ENCODE results near the gene PACS1.
A peak's percentile ranks its signal among the peaks of the same experiment; 100 is the strongest.

PACS1 gene

DNA sequence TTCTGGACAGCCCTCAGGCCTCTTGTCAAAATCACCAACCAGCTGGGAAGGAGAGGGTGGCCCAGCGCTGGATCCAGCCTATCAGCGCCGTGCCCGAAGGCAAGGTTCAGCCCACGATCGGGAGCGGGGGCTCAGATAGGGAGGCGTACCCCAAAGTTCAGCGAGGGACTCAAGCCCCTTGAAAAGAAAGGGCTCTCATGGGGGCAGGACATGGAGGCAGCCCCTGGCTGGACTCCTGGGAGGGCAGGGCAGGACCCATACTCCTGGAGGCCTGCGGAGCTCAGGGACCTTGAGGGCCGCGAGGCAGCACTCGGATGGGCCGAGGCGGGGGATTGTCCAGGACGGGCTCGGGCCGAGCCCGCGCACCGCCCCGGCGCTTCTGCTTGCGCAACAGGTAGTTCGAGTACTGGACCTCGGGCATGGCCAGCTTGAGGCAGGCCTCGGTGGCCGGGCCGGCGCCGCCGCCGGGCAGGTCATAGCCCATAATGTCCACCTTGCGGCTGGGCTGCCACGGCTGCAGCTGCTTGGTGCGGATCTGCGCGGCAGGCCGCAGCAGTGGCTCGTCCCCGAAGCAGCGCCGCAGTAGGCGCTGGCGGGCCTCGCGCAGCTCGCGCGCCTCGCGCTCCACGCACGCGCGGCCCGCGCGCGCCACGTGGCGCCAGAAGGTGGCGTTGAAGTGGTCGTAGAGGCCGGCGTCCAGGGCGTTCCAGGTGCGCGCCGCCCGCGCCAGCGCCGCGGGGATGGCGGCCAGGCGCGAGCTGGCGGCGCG lies 27.7 kb upstream of the PACS1 start:
- TF ChIP-seq, protein P1, sequence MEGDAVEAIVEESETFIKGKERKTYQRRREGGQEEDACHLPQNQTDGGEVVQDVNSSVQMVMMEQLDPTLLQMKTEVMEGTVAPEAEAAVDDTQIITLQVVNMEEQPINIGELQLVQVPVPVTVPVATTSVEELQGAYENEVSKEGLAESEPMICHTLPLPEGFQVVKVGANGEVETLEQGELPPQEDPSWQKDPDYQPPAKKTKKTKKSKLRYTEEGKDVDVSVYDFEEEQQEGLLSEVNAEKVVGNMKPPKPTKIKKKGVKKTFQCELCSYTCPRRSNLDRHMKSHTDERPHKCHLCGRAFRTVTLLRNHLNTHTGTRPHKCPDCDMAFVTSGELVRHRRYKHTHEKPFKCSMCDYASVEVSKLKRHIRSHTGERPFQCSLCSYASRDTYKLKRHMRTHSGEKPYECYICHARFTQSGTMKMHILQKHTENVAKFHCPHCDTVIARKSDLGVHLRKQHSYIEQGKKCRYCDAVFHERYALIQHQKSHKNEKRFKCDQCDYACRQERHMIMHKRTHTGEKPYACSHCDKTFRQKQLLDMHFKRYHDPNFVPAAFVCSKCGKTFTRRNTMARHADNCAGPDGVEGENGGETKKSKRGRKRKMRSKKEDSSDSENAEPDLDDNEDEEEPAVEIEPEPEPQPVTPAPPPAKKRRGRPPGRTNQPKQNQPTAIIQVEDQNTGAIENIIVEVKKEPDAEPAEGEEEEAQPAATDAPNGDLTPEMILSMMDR (IDR thresholded peaks at IDR 0.05), result no peak
- intact Hi-C loops (cut with DNase I; ENCODE audit: low total_unique reads), result no loop called here

DNA sequence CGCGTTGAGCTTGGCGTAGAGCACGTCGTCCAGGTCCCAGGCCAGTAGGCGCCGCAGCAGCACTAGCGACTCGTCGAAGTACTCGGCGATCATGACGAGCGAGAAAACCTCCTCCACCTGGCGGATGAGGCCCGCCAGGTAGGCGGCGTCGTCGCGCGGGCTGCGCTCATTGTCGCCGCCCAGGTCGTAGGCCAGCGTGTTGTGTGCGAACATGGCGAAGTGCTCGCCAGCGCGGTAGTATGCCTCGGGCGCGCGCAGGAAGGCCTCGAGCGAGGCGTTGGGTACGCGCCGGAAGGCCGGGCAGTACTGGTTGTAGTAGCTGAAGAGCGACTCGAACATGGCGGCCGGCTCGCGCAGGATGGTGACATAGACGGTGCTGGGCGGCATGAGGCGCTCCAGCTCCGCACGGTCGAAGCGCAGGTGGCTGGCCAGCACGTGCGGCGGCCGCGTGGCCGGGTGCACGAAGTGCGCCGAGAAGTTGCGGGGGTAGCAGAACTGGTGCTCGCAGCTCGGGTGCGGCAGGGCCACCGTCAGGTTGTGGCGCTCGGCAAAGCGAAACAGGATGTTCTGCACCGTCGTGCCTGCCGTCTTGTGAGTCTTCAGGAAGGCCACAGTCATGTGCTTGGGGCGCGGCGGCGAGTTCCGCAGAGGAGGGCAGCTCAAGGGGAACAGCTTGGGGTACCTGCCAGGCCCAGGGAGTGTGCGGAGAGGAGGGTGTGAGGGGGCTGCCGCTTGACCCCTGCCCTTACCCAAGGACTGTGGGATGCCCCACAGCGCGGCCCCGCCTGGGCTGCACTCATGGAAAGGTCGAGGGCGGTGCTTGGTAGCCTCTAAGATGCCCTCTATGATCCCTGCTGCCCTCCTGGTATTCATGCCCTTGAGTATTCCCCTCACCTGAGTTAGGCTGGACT lies 26.8 kb upstream of the PACS1 start:
- H3K27ac ChIP-seq, result no peak overlapping the region
- no peaks in the 10 kb centered on the region for H3K27me3 ChIP-seq
- intact Hi-C loops (cut with DNase I; ENCODE audit: low total_unique reads), result no loop called here
- H3K9me3 ChIP-seq, result no peaks in the 10 kb centered on the region
- DNase-seq, result no peak
- no peaks in the 10 kb centered on the region for H3K36me3 ChIP-seq
- H3K4me3 ChIP-seq, result no peak overlapping the region
- H3K4me1 ChIP-seq, result peaks cover 0 to 13% (median 11%) of the 10 kb centered on the region in 4 donors
- TF ChIP-seq, protein P1 (IDR thresholded peaks at IDR 0.05), result no peak

More for the DNA sequence above, 27.7 kb upstream of the PACS1 start:
- H3K27me3 ChIP-seq, result no peaks in the 10 kb centered on the region
- peaks cover 0 to 9% (median 6%) of the 10 kb centered on the region in 4 donors for H3K4me1 ChIP-seq
- no peak for DNase-seq
- no peak overlapping the region for H3K4me3 ChIP-seq
- H3K36me3 ChIP-seq, result no peaks in the 10 kb centered on the region
- H3K27ac ChIP-seq, result no peak overlapping the region
- no peaks in the 10 kb centered on the region for H3K9me3 ChIP-seq

DNA sequence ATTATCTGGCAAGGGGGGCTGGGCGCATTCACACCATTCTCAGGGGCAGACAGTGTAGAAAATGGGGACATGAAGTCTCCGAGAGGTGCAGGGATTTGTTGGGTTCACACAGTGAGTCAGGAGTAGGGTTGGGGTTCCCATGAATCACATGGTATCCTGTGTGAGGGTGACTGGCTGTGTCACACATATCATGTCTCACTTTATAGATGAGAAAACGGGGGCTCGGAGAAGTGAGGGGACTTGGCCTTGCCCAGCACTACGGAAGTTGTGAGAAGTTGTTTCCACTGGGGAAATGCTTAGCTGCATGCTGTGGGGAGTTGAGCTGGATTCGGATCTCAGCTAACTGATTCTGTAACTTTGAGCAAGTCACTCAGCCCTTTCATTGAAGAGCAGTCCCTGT lies 25.3 kb upstream of the PACS1 start:
- intact Hi-C loops (cut with DNase I; ENCODE audit: low total_unique reads), result no loop called here
- H3K27ac ChIP-seq, result no peak overlapping the region
- TF ChIP-seq, protein P1 (IDR thresholded peaks at IDR 0.05), result no peak
- peaks cover 0 to 26% (median 19%) of the 10 kb centered on the region in 4 donors for H3K4me1 ChIP-seq
- H3K27me3 ChIP-seq, result peaks cover 0 to 11% of the 10 kb centered on the region in 2 donors
- H3K9me3 ChIP-seq, result no peaks in the 10 kb centered on the region
- no peaks in the 10 kb centered on the region for H3K36me3 ChIP-seq
- H3K4me3 ChIP-seq, result no peak overlapping the region
- no peak for DNase-seq

DNA sequence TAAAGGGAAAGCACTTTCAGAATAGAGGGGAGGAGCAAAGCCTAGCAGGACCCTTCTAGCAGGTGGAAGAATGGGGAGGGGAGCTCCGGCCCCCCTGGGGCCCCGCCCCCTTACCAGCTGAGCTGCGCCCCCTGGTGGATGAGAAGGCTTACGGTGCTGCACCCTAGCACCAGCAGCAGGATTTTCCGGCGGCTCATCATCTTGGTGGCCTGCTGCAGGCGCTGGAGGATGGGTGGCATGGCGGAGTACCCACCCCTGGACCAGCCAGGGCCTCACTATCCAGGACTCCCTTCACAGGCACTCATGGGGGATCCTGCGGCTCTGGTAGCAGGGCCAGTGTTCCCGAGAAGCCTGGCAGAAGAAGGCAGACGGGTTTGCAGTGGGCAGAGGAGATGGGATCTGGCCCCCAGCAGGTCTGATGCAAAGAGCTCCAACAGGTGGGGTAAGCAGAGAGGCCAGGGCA lies 24.9 kb upstream of the PACS1 start:
- H3K9me3 ChIP-seq, result no peaks in the 10 kb centered on the region
- H3K4me3 ChIP-seq, result no peak overlapping the region
- peaks cover 0 to 26% (median 19%) of the 10 kb centered on the region in 4 donors for H3K4me1 ChIP-seq
- TF ChIP-seq, protein P1 (IDR thresholded peaks at IDR 0.05), result peak; percentile 78 to 87
- H3K36me3 ChIP-seq, result no peaks in the 10 kb centered on the region
- peaks cover 0 to 11% of the 10 kb centered on the region in 2 donors for H3K27me3 ChIP-seq
- no peak overlapping the region for H3K27ac ChIP-seq
- DNase-seq, result peak; percentile 54 to 78
- intact Hi-C loops (cut with DNase I; ENCODE audit: low total_unique reads), result no loop called here

DNA sequence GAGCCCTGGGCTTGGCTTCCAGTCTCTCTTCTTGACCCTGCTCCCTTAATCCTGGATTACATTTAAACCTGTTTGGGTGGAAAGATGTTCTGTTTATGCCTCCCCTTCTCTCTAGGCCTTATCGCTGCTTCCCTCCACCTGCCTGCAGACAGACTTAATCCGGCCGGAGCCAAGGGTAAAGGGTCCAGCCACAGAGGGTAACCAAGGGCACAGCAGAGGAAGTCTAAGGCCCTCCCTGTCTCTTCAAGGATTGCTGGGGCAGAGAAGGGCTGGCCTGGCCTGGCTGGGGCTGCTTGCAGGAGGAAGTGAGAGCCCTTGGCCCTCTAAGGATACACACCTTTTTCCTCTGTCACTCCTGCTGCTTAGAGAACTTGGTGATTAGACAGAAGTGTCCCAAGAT lies 23.2 kb upstream of the PACS1 start:
- TF ChIP-seq, protein P1 (IDR thresholded peaks at IDR 0.05), result no peak
- Histone ChIP-seq H3K27me3 (peaks cover 0 to 11% of the 10 kb centered on the region in 2 donors), H3K9me3 (no peaks in the 10 kb centered on the region), H3K27ac (no peak overlapping the region), H3K4me1 (peaks cover 0 to 32% (median 25%) of the 10 kb centered on the region in 4 donors), H3K36me3 (no peaks in the 10 kb centered on the region), H3K4me3 (no peak overlapping the region)
- intact Hi-C loops (cut with DNase I; ENCODE audit: low total_unique reads), result no loop called here
- DNase-seq, result no peak
